Measurements from ENCODE around the gene KDM4D. TPM values are rescaled to one million over a fixed set of nuclear protein-coding genes. Genes with fewer than 3 reads are reported as not detected.

The KDM4D gene
- total and polyA plus RNA-seq, 9 of the 15 experiments (the other 6 are each of a cell fraction or from before 2014, with no cell fraction given) = 0.34 to 1.1 (median 0.50) TPM

DNA sequence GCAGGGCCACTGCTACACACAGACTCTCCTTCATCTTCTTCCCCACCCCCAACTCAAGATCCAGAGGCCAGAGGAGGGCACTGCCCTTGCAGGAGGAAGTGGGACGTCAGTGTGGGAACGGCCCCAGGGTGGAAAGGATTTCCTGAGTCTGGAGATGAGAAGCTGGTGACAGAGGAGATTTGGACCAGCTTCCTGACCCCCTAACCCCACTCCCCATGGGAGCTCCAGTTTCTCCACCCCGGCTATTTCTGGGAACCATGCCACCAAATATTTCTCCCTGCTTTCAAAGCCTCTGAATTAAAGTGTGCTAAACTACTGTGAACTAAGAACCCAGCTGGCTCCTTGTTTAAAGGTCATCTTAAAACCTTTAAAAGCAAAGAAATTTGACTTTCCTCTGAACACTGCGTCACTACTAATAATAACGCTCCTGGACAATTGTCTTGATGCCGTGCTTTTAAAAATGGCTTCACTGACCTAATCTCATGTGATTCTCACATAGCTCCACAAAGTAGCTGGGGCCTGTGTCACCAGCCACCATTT is 46.7 kb upstream of the KDM4D start (continued):
- no peak for TF ChIP-seq PTRF (tag; IDR thresholded peaks at IDR 0.05)
- TF ChIP-seq, protein P1, sequence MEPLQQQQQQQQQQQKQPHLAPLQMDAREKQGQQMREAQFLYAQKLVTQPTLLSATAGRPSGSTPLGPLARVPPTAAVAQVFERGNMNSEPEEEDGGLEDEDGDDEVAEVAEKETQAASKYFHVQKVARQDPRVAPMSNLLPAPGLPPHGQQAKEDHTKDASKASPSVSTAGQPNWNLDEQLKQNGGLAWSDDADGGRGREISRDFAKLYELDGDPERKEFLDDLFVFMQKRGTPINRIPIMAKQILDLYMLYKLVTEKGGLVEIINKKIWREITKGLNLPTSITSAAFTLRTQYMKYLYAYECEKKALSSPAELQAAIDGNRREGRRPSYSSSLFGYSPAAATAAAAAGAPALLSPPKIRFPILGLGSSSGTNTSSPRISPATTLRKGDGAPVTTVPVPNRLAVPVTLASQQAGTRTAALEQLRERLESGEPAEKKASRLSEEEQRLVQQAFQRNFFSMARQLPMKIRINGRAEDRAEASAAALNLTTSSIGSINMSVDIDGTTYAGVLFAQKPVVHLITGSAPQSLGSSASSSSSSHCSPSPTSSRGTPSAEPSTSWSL (CRISPR knock-in tag; IDR thresholded peaks at IDR 0.05; ENCODE audit: borderline replicate concordance) = no peak

DNA sequence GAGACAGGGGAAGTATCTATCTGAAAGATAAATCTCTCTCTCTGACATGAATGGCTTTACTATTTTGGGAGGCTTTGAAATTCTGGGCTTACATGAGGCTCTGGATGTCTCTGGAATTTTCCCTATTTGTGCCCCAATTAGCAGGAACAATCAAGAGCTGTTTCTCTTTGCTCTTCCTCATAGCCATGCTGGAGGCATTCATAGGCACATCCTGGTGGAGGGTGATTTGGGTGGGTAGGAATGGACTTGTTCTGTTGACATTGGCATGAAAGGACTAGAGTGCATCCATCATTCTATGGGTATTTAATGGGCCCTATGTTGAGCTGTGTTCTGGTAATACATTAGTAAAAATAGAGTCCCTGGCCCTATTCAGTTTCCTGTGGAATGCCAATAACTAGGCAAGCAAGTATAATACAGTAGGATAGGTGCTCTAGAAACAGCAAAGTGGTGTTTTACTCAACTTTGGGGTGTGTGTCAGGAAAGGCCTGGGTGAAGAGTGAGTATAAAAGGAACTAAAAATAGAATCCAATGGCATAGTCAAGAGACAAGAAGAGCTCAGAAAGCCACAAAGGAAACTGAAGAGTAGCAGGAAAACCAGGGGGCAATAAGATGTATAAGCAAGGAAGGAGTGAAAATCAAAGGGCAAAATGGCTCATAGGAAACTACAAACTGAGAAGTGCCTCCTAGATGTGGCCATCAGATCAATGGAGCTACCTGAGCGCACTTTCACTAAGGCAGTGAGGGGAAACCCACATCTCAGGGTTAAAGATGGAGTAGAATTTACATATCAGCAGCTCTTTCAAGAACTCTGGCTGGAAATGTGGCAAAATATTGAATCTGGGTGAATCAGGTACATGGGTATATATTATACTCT is 45.2 kb upstream of the KDM4D start:
- H3K9ac ChIP-seq (ENCODE audit: insufficient read depth in 1 of 2, low read depth in 2 of 2, low read length in 2 of 2) = no peak overlapping the region
- FAIRE-seq (no peak), ATAC-seq (no peak), DNase-seq (ENCODE audit: extremely low read depth in 1 of 4, low spot score in 3 of 4) (no peak)
- H3K9me3 ChIP-seq (replicated peaks; ENCODE audit: control insufficient read depth, insufficient read depth, low read depth, low read length) = 0 out of 2 replicates have a peak, but pooled peaks cover 3% of the 10 kb centered on the region
- intact Hi-C loops (cut with micrococcal nuclease) = no loop called here
- ChIA-PET CTCF (ENCODE audit: low intra/inter-chr PET ratio) (no interaction called here), POLR2A (interaction anchor here (0.9 kb wide), 1 partner anchor 10 kb away, joined by 3 read pairs; no protein-coding TSS in a partner anchor)
- 9% methylated on average over 1 of the region's 1 CpG for WGBS (ENCODE audit: insufficient coverage, low coverage, missing lambda C conversion rate)
- H4K20me1 ChIP-seq (replicated peaks; ENCODE audit: control insufficient read depth, insufficient read depth, low read length) = no peaks in the 10 kb centered on the region
- H3K9me1 ChIP-seq (ENCODE audit: control insufficient read depth, insufficient read depth, low read length) = no peaks in the 10 kb centered on the region
- no peaks in the 10 kb centered on the region for H3K36me3 ChIP-seq (ENCODE audit: control insufficient read depth, insufficient read depth, low read length)
- no peak overlapping the region for H3K27ac ChIP-seq (ENCODE audit: extremely low read depth, low read depth, low read length)
- in situ Hi-C loops (cut with MboI) = no loop called here
- BruUV-seq (replicated peaks) = no TSS peak
- H3K27me3 ChIP-seq (ENCODE audit: control insufficient read depth in 2 of 2, insufficient read depth in 2 of 2, low read length in 2 of 2) = no peaks in the 10 kb centered on the region; a peak in 2 of 5 replicates
- no peak overlapping the region for H3K4me2 ChIP-seq (ENCODE audit: insufficient read depth, low read length)
- H3K4me1 ChIP-seq (replicated peaks in 1 of 2; ENCODE audit: control insufficient read depth in 2 of 2, insufficient read depth in 2 of 2, low read length in 2 of 2) = no peaks in the 10 kb centered on the region; a peak in 1 of 5 replicates
- no peak overlapping the region for H2AFZ ChIP-seq (ENCODE audit: low read depth, low read length)
- no peak overlapping the region for H3K4me3 ChIP-seq
- H3K79me2 ChIP-seq (ENCODE audit: control insufficient read depth, insufficient read depth, low read length) = no peaks in the 10 kb centered on the region
- TF ChIP-seq FOXP1 (CRISPR knock-in tag; IDR thresholded peaks at IDR 0.05) (no peak), NELFE (IDR thresholded peaks at IDR 0.05; ENCODE audit: insufficient read depth, insufficient read length) (no peak), ESRRB (CRISPR knock-in tag; IDR thresholded peaks at IDR 0.05; ENCODE audit: borderline replicate concordance) (no peak), ZFX (CRISPR knock-in tag; IDR thresholded peaks at IDR 0.05) (no peak), PCBP2 (IDR thresholded peaks at IDR 0.05; ENCODE audit: low read depth, low read length, poor library complexity, severe bottlenecking) (no peak), EHMT2 (IDR thresholded peaks at IDR 0.05) (no peak), NUFIP1 (IDR thresholded peaks at IDR 0.05; ENCODE audit: partially characterized antibody) (no peak), CXXC5 (CRISPR knock-in tag; IDR thresholded peaks at IDR 0.05) (no peak), GABPB2 (CRISPR knock-in tag; conservative IDR thresholded peaks at IDR 0.05) (no peak), RBM14 (IDR thresholded peaks at IDR 0.05; ENCODE audit: borderline replicate concordance, insufficient read depth, low read depth, low read length) (no peak)
- TF ChIP-seq, protein P2, sequence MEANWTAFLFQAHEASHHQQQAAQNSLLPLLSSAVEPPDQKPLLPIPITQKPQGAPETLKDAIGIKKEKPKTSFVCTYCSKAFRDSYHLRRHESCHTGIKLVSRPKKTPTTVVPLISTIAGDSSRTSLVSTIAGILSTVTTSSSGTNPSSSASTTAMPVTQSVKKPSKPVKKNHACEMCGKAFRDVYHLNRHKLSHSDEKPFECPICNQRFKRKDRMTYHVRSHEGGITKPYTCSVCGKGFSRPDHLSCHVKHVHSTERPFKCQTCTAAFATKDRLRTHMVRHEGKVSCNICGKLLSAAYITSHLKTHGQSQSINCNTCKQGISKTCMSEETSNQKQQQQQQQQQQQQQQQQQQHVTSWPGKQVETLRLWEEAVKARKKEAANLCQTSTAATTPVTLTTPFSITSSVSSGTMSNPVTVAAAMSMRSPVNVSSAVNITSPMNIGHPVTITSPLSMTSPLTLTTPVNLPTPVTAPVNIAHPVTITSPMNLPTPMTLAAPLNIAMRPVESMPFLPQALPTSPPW (CRISPR knock-in tag; IDR thresholded peaks at IDR 0.05) = no peak

Measured in K562 (cell line).